Progenitor cell of endocrine pancreas (in vitro differentiated cells): ENCODE results near the gene PEX10. TPM values are rescaled to one million over a fixed set of nuclear protein-coding genes. Genes with fewer than 3 reads are reported as not detected.

Source experiments
- DNase-seq: peaks from one replicate; pipeline ENCODE4 v3.0.0; 2021; ENCODE audit warnings: low spot score; ENCODE audit not compliant: unreplicated experiment
- H3K27ac Mint-ChIP-seq: 2 replicates; pipeline ENCODE4 v1.8.0; 2021; ENCODE audit warnings: mild to moderate bottlenecking, moderate library complexity, mixed read lengths
- H3K27me3 Mint-ChIP-seq: 2 replicates; pipeline ENCODE4 v1.8.0; 2021; ENCODE audit warnings: mixed read lengths
- H3K36me3 Mint-ChIP-seq: 2 replicates; pipeline ENCODE4 v1.8.0; 2022; ENCODE audit warnings: mixed read lengths; ENCODE audit not compliant: insufficient read depth
- H3K4me1 Mint-ChIP-seq: 2 replicates; pipeline ENCODE4 v1.8.0; 2021; ENCODE audit warnings: low read depth, mixed read lengths
- H3K4me3 Mint-ChIP-seq: 2 replicates; pipeline ENCODE4 v1.8.0; 2021; ENCODE audit warnings: low read depth, mild to moderate bottlenecking, moderate library complexity, mixed read lengths
- H3K9me3 Mint-ChIP-seq: 2 replicates; pipeline ENCODE4 v1.8.0; 2021; ENCODE audit warnings: low read depth, mixed read lengths
- CTCF ChIP-seq: fragments of 200-600 bp; sonication (generic); IDR thresholded peaks from one replicate; pipeline ENCODE4 v1.5.0; 2021; ENCODE audit warnings: antibody characterized with exemption, mild to moderate bottlenecking; ENCODE audit not compliant: unreplicated experiment
- total RNA-seq: library from RNA; stranded (reverse); gene quantifications from 2 replicates; pipeline ENCODE4 v1.2.1, GENCODE V29; 2021

Gene PEX10
- total RNA-seq, 1 donor from 2014 or later: 27.5 TPM

GRCh38 chr1:2409745-2410144, 2.6 kb downstream of the PEX10 start:
- Mint-ChIP-seq H3K4me1 (peaks cover 9% of the 10 kb centered on the region), H3K9me3 (no peaks in the 10 kb centered on the region), H3K27me3 (peaks cover 5% of the 10 kb centered on the region), H3K36me3 (peaks cover 7% of the 10 kb centered on the region), H3K4me3 (no peak overlapping the region), H3K27ac (no peak overlapping the region)
- DNase-seq: no peak
- TF ChIP-seq CTCF: no peak

GRCh38 chr1:2408859-2409276, 3.5 kb downstream of the PEX10 start:
- Mint-ChIP-seq H3K9me3 (no peaks in the 10 kb centered on the region), H3K27ac (peak overlapping the region; percentile 43), H3K27me3 (no peaks in the 10 kb centered on the region), H3K4me1 (peaks cover 3% of the 10 kb centered on the region), H3K36me3 (peaks cover 7% of the 10 kb centered on the region), H3K4me3 (peak overlapping the region; percentile 44)
- no peak for TF ChIP-seq CTCF
- no peak for DNase-seq

- DNase-seq: no peak
- H3K4me1 Mint-ChIP-seq: peaks cover 3% of the 10 kb centered on the region
- H3K27me3 Mint-ChIP-seq: no peaks in the 10 kb centered on the region
- TF ChIP-seq CTCF: no peak
- H3K27ac Mint-ChIP-seq: no peak overlapping the region
- no peaks in the 10 kb centered on the region for H3K9me3 Mint-ChIP-seq
- H3K4me3 Mint-ChIP-seq: no peak overlapping the region
- peaks cover 7% of the 10 kb centered on the region for H3K36me3 Mint-ChIP-seq
Measured at GRCh38 chr1:2408456-2408855, 3.9 kb downstream of the PEX10 start.

- H3K27me3 Mint-ChIP-seq: no peaks in the 10 kb centered on the region
- no peaks in the 10 kb centered on the region for H3K9me3 Mint-ChIP-seq
- TF ChIP-seq CTCF: no peak
- no peak overlapping the region for H3K4me3 Mint-ChIP-seq
- peaks cover 3% of the 10 kb centered on the region for H3K4me1 Mint-ChIP-seq
- no peak for DNase-seq
- H3K27ac Mint-ChIP-seq: no peak overlapping the region
- H3K36me3 Mint-ChIP-seq: peaks cover 8% of the 10 kb centered on the region
Measured at GRCh38 chr1:2407991-2408275, 4.4 kb downstream of the PEX10 start.

- no peak for TF ChIP-seq CTCF
- no peak for DNase-seq
- Mint-ChIP-seq H3K4me1 (peaks cover 3% of the 10 kb centered on the region), H3K27ac (peak overlapping the region; percentile 64), H3K4me3 (no peak overlapping the region), H3K27me3 (no peaks in the 10 kb centered on the region), H3K9me3 (no peaks in the 10 kb centered on the region), H3K36me3 (peaks cover 10% of the 10 kb centered on the region)
Measured at GRCh38 chr1:2407166-2407990, 5.0 kb downstream of the PEX10 start.
